ENCODE results near the gene SYNGR1. TPM values are rescaled to one million over a fixed set of nuclear protein-coding genes. Genes with fewer than 3 reads are reported as not detected.
"Not testable (repeated sequence)": the region's sequence is repeated elsewhere in the genome, so short reads cannot be mapped to it uniquely, and the experiment has no call there.

The SYNGR1 gene
- total RNA-seq, 1 donor, result 14.2 TPM

- no peak overlapping the region for H3K4me3 ChIP-seq (ENCODE audit: low read depth, low read length)
- TF ChIP-seq CTCF (IDR thresholded peaks at IDR 0.05; ENCODE audit: insufficient read depth, low read length), result no peak
- DNase-seq (ENCODE audit: low read depth), result no peak
Measured at GRCh38 chr22:39409516-39410029, 59.8 kb downstream of the SYNGR1 start.

- TF ChIP-seq CTCF (IDR thresholded peaks at IDR 0.05; ENCODE audit: insufficient read depth, low read length), result no peak
- no peak overlapping the region for H3K4me3 ChIP-seq (ENCODE audit: low read depth, low read length)
- DNase-seq (ENCODE audit: low read depth), result no peak
Measured at GRCh38 chr22:39410264-39410663, 60.5 kb downstream of the SYNGR1 start.

- not testable (repeated sequence) for H3K4me3 ChIP-seq (ENCODE audit: low read depth, low read length); DNase-seq (ENCODE audit: low read depth)
Measured at GRCh38 chr22:39411828-39412365, 62.1 kb downstream of the SYNGR1 start.

GRCh38 chr22:39413204-39413603, 63.4 kb downstream of the SYNGR1 start:
- DNase-seq (ENCODE audit: low read depth); H3K4me3 ChIP-seq (ENCODE audit: low read depth, low read length): not testable (repeated sequence)

- TF ChIP-seq CTCF (IDR thresholded peaks at IDR 0.05; ENCODE audit: insufficient read depth, low read length), result no peak
- no peak overlapping the region for H3K4me3 ChIP-seq (ENCODE audit: low read depth, low read length)
- DNase-seq (ENCODE audit: low read depth), result no peak
Measured at GRCh38 chr22:39414377-39414776, 64.6 kb downstream of the SYNGR1 start.

GRCh38 chr22:39414886-39415285, 65.1 kb downstream of the SYNGR1 start:
- DNase-seq (ENCODE audit: low read depth), result no peak
- no peak overlapping the region for H3K4me3 ChIP-seq (ENCODE audit: low read depth, low read length)
- TF ChIP-seq CTCF (IDR thresholded peaks at IDR 0.05; ENCODE audit: insufficient read depth, low read length), result no peak

- no peak overlapping the region for H3K4me3 ChIP-seq (ENCODE audit: low read depth, low read length)
- no peak for TF ChIP-seq CTCF (IDR thresholded peaks at IDR 0.05; ENCODE audit: insufficient read depth, low read length)
- DNase-seq (ENCODE audit: low read depth), result no peak
Measured at GRCh38 chr22:39415506-39415905, 65.7 kb downstream of the SYNGR1 start.

GRCh38 chr22:39416319-39416718, 66.5 kb downstream of the SYNGR1 start:
- no peak overlapping the region for H3K4me3 ChIP-seq (ENCODE audit: low read depth, low read length)
- TF ChIP-seq CTCF (IDR thresholded peaks at IDR 0.05; ENCODE audit: insufficient read depth, low read length), result no peak
- DNase-seq (ENCODE audit: low read depth), result no peak
